ENCODE measurements around the gene WDR45B.
"Not testable (repeated sequence)": the region's sequence is repeated elsewhere in the genome, so short reads cannot be mapped to it uniquely, and the experiment has no call there.

WDR45B gene

GRCh38 chr17:82579969-82580368 lies 68.3 kb downstream of the WDR45B start:
- Mint-ChIP-seq H3K27ac (peak overlapping the region in 1 of 2 donors; percentile 83), H3K4me1 (peaks cover 18% of the 10 kb centered on the region)
- ATAC-seq, H3K4me3 Mint-ChIP-seq, DNase-seq, H3K27me3 Mint-ChIP-seq, H3K9me3 Mint-ChIP-seq: not testable (repeated sequence)

GRCh38 chr17:82577300-82577699 lies 70.9 kb downstream of the WDR45B start:
- Mint-ChIP-seq H3K9me3 (no peaks in the 10 kb centered on the region), H3K4me1 (peaks cover 6% of the 10 kb centered on the region), H3K27me3 (no peaks in the 10 kb centered on the region), H3K27ac (no peak overlapping the region), H3K4me3 (no peak overlapping the region)
- ATAC-seq, result no peak
- no peak for DNase-seq

GRCh38 chr17:82575581-82576221 lies 72.5 kb downstream of the WDR45B start:
- not testable (repeated sequence) for H3K4me3 Mint-ChIP-seq, H3K27ac Mint-ChIP-seq, DNase-seq, H3K9me3 Mint-ChIP-seq, ATAC-seq, H3K27me3 Mint-ChIP-seq, H3K4me1 Mint-ChIP-seq

- no peaks in the 10 kb centered on the region for H3K27me3 Mint-ChIP-seq
- H3K27ac Mint-ChIP-seq, result no peak overlapping the region
- no peak for ATAC-seq
- DNase-seq, result no peak
- H3K9me3 Mint-ChIP-seq, result no peaks in the 10 kb centered on the region
- no peak overlapping the region for H3K4me3 Mint-ChIP-seq
- H3K4me1 Mint-ChIP-seq, result peaks cover 5% of the 10 kb centered on the region
These were observed 74.2 kb downstream of the WDR45B start for GRCh38 chr17:82574041-82574440.

DNA sequence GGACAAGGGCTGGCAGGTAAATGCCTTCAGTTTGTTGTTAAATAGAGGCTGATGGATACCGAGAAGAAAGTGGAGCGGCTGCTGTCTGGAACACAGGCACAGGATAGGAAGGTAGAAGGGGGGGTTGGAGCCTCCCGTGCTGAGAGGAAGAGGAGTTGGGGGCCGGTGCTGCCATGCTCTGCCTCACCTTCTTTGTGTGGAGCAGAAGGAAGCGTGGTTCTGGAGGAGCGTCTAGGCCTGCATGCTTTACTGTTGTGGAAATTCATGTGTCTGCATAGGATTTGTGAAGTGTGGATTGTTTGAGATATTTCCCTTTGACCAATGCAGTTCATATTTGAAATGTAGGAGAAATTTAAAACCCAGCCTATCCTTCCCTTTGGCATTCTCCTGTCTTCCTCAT lies 76.4 kb downstream of the WDR45B start:
- no peak for ATAC-seq
- Mint-ChIP-seq H3K27me3 (no peaks in the 10 kb centered on the region), H3K27ac (peak overlapping the region; percentile 28 to 61), H3K4me1 (no peaks in the 10 kb centered on the region), H3K9me3 (no peaks in the 10 kb centered on the region), H3K4me3 (no peak overlapping the region)
- DNase-seq, result no peak

DNA sequence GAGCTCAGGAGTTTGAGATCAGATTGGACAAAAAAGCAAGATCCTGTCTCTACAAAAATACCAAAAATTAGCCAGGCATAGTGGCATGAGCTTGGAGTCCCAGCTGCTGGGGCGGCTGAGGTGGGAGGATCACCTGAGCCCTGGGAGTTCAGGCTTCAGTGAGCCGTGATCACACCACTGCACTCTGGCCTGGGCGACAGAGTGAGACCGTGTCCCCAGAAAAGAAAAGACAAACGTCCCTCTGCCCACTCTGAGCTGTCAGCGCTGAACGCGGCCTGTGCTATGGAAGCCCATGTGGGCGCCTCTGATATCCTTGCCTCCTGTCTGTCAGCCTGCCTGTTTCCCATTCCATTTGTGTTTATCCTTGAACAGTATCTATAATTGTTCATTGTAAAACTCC lies 78.0 kb downstream of the WDR45B start:
- H3K27ac Mint-ChIP-seq, result no peak overlapping the region
- ATAC-seq, result no peak
- H3K4me1 Mint-ChIP-seq, result no peaks in the 10 kb centered on the region
- no peaks in the 10 kb centered on the region for H3K9me3 Mint-ChIP-seq
- no peak for DNase-seq
- H3K4me3 Mint-ChIP-seq, result no peak overlapping the region
- H3K27me3 Mint-ChIP-seq, result no peaks in the 10 kb centered on the region

DNA sequence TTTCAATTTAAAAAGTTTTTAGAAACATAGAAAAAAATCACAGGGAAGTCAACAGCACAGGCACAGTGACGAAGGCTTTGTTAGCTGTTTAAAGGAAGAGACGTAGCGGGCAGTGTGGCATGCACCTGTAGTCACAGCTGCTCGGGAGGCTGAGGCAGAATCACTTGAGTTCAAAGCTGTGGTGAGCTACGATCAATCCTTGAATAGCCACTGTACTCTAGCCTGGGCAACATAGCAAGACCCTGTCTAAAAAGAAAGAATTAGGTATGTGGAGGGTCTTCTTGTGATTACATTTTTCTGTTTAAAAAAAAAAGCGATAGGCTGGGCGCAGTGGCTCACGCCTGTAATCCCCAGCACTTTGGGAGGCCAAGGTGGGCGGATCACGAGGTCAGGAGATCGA lies 78.6 kb downstream of the WDR45B start:
- H3K4me1 Mint-ChIP-seq, result no peaks in the 10 kb centered on the region
- no peaks in the 10 kb centered on the region for H3K27me3 Mint-ChIP-seq
- no peaks in the 10 kb centered on the region for H3K9me3 Mint-ChIP-seq
- no peak for ATAC-seq
- no peak overlapping the region for H3K27ac Mint-ChIP-seq
- H3K4me3 Mint-ChIP-seq, result no peak overlapping the region
- no peak for DNase-seq

DNA sequence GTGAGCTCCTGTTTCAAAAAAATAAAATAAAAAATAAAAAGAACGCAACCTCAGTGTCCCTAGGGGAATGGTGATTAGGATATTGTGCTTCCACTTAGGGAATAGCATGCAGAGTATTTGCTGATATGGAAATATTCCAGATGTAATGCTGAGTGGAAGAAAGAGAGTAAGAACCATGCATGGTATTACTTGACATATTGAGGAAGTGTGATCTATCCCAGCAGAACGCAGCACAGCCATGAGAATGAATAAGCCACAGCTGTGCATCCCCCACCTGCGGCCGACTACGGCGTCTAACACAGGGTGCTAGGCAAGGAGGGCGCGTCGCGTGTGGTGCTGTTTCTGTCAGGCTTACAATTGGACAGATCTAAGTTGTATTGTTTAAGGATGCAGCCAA lies 79.2 kb downstream of the WDR45B start:
- Mint-ChIP-seq H3K4me1 (no peaks in the 10 kb centered on the region), H3K9me3 (no peaks in the 10 kb centered on the region), H3K27me3 (no peaks in the 10 kb centered on the region), H3K27ac (no peak overlapping the region), H3K4me3 (no peak overlapping the region)
- DNase-seq, result no peak
- ATAC-seq, result no peak

DNA sequence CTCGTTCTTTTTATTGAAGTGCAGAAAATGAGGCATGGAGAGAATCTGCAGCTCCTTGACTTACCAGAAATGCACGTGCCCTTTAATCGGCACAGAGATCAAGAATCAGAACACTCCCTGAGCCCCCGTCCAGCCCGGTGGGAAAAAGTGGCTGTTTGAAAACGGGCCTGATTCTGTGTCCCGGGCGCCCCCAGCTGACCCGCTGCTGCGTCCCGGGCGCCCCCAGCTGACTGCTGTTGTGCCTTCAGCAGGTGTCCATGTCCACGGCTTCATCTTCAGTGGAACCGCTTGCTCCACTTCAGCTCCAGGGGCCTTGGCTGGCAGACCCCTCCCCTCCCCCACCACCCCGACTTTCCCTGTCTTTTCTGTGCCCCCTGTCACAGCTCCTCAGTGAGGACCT lies 81.0 kb downstream of the WDR45B start:
- no peak for DNase-seq
- Mint-ChIP-seq H3K27me3 (no peaks in the 10 kb centered on the region), H3K27ac (no peak overlapping the region), H3K9me3 (no peaks in the 10 kb centered on the region), H3K4me3 (no peak overlapping the region), H3K4me1 (no peaks in the 10 kb centered on the region)
- ATAC-seq, result no peak

DNA sequence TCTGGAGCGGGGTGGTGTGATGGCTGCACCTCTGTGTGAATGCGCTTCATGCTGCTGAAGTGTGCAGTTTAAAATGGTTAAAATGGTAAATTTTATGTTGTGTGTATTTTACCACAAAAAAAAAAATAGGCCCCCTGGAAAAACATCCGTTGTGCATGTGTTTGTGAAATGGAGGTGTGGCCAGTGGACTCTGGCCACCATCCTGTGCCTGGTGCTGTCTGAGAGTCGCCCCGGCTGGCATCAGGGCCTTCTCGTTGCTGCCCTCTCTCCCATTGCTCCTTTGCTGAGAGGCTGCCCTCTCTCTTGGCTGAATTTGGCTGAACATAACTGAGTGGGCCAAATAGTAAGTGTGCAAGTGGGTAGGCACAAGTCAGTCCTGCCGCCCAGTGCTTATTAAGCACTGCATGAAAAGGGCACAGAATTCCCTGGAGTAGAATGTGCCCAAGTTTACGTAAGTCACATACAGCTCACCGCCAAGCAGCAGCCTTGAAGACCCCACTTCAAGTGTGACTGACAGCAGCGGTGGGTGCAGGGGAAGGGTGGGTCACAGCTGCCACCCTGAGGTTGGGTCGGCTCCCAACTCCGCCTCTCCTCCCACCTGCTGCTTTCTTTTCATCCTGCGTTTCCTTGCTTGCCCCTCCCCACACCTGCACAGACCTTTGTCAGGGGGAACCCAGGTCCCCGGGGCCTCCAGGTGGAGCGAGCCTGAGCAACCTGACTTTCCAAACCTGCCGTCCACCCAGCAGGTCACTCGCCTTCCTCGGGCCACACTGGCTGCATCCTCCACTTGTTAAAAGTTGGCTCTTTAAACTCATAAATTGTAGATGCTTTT lies 81.9 kb downstream of the WDR45B start:
- ATAC-seq, result no peak
- DNase-seq, result no peak
- Mint-ChIP-seq H3K4me1 (peaks cover 4% of the 10 kb centered on the region), H3K27ac (no peak overlapping the region), H3K4me3 (no peak overlapping the region), H3K27me3 (no peaks in the 10 kb centered on the region), H3K9me3 (no peaks in the 10 kb centered on the region)

DNA sequence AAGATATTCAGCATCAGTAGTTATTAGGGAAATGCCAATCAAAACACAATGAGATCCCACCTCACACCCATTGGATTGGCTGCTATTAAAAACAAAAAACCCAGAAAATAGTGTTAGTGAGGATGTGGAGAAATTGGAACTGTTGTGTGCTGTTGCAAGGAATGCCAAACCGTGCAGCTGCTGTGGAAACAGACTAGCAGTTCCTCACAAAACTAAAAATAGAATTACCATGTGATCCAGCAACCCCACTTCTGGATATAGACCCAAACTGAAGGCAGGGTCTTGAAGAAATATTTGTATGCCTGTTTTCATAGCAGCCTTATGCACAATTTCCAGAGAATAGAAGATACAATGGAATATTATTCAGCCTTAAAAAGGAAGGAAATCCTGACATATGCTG lies 82.7 kb downstream of the WDR45B start:
- H3K4me1 Mint-ChIP-seq, result peaks cover 12% of the 10 kb centered on the region
- ATAC-seq (no peak), DNase-seq (no peak)
- H3K27me3 Mint-ChIP-seq, result no peaks in the 10 kb centered on the region
- no peak overlapping the region for H3K4me3 Mint-ChIP-seq
- no peaks in the 10 kb centered on the region for H3K9me3 Mint-ChIP-seq
- H3K27ac Mint-ChIP-seq, result no peak overlapping the region

Measured in stimulated activated naive CD8-positive, alpha-beta T cell treated with anti-CD3 and anti-CD28 coated beads, Interleukin-15, amount 100 ng/mL, for 72 hours (primary cell).